Upper lobe of left lung (tissue), 6 donors: ENCODE measurements around the gene TMEM222. TPM values are rescaled to one million over a fixed set of nuclear protein-coding genes. Genes with fewer than 3 reads are reported as not detected.

ENCODE experiments used
- ATAC-seq, 2 donors: fragments of 200-7000 bp; cut with Tn5 transposase; one replicate each; pipeline ENCODE4 v1.9.1; 2022; ENCODE audit warnings: mild to moderate bottlenecking in 2 of 2, moderate library complexity in 2 of 2; ENCODE audit not compliant: low FRiP score in 2 of 2
- DNase-seq, 2 donors: peaks; one replicate each; pipeline ENCODE4 v3.0.0-alpha.2; 2019 to 2020
- H3K27ac ChIP-seq, 4 donors: fragments of 200-600 bp; sonication (generic); one replicate each; pipeline ENCODE4 v1.5.1; 2016 to 2019
- H3K27me3 ChIP-seq, 4 donors: fragments of 200-600 bp; sonication (generic); one replicate each; pipeline ENCODE4 v1.5.1; 2017 to 2019
- H3K36me3 ChIP-seq, 4 donors: fragments of 200-600 bp; sonication (generic); one replicate each; pipeline ENCODE4 v1.5.1; 2016 to 2019
- H3K4me1 ChIP-seq, 4 donors: fragments of 200-600 bp; sonication (generic); one replicate each; pipeline ENCODE4 v1.5.1; 2018 to 2019
- H3K4me3 ChIP-seq, 4 donors: fragments of 200-600 bp; sonication (generic); one replicate each; pipeline ENCODE4 v1.5.1; 2017 to 2019; ENCODE audit warnings: mild to moderate bottlenecking in 2 of 4, moderate library complexity in 1 of 4
- H3K9me3 ChIP-seq, 4 donors: fragments of 200-600 bp; sonication (generic); one replicate each; pipeline ENCODE4 v1.5.1; 2018 to 2019
- CTCF ChIP-seq, 6 experiments: fragments of 450-650 bp in 4 of 6; fragments of 200-600 bp in 2 of 6; sonication (generic) in 2 of 6; IDR thresholded peaks; one replicate each; pipeline ENCODE4 v1.5.1; 2016 to 2019; ENCODE audit warnings: antibody characterized with exemption in 6 of 6
- EP300 ChIP-seq, 4 donors: sonication (generic); formaldehyde crosslinking; IDR thresholded peaks; one replicate each; pipeline ENCODE4 v1.5.1; 2017; ENCODE audit warnings: antibody characterized with exemption in 4 of 4, control low read depth in 2 of 4
- POLR2A ChIP-seq, 4 donors: fragments of 450-650 bp; IDR thresholded peaks; one replicate each; pipeline ENCODE4 v1.5.1; 2016 to 2017; ENCODE audit warnings: antibody characterized with exemption in 4 of 4, mild to moderate bottlenecking in 2 of 4
- POLR2AphosphoS5 ChIP-seq, 2 donors: sonication (generic); formaldehyde crosslinking; IDR thresholded peaks; one replicate each; pipeline ENCODE4 v1.5.1; 2017; ENCODE audit warnings: antibody characterized with exemption in 2 of 2
- WGBS, 2 donors: methylation state at CpG; one replicate each; pipeline ENCODE4 v1.1.5; 2017 to 2018; 5-methylcytosine and 5-hydroxymethylcytosine counted together
- total RNA-seq, 6 donors: library from RNA; depleted of rRNA in 4 of 6; stranded (reverse); fragments of >200 nt in 4 of 6; gene quantifications; one replicate each; pipeline versions ENCODE4 v1.1.0 to v1.2.1, GENCODE V29; 2016 to 2021
- donor health status: DM: no; HTN: no; CAD: no; lungs with moderate emphysema.
- donor health status: DM: no; HTN: yes; CAD: no; lungs with severe emphysema.

TMEM222 gene
- total RNA-seq, 6 donors from 2014 or later, result 11.5 to 43.9 (median 30.1) TPM

- 80 to 84% methylated on average over 3 of the region's 3 CpGs for WGBS, 2 donors
- DNase-seq (no peak), ATAC-seq (no peak)
- Histone ChIP-seq H3K4me1 (no peaks in the 10 kb centered on the region), H3K27me3 (peaks cover 0 to 4% (median 0%) of the 10 kb centered on the region in 4 donors), H3K36me3 (peaks cover 0 to 9% (median 0%) of the 10 kb centered on the region in 4 donors), H3K27ac (no peak overlapping the region), H3K4me3 (no peak overlapping the region), H3K9me3 (no peaks in the 10 kb centered on the region)
- TF ChIP-seq POLR2AphosphoS5 (IDR thresholded peaks at IDR 0.05), result no peak
- no peak for TF ChIP-seq EP300 (IDR thresholded peaks at IDR 0.05)
- TF ChIP-seq CTCF (IDR thresholded peaks at IDR 0.05), result no peak
- no peak for TF ChIP-seq POLR2A (IDR thresholded peaks at IDR 0.05)
Measured at GRCh38 chr1:27314169-27314568, 7.8 kb upstream of the TMEM222 start.

- TF ChIP-seq CTCF (IDR thresholded peaks at IDR 0.05), result no peak
- TF ChIP-seq EP300 (IDR thresholded peaks at IDR 0.05), result no peak
- no peak for TF ChIP-seq POLR2A (IDR thresholded peaks at IDR 0.05)
- no peak for TF ChIP-seq POLR2AphosphoS5 (IDR thresholded peaks at IDR 0.05)
- Histone ChIP-seq H3K4me3 (no peak overlapping the region), H3K27me3 (peaks cover 0 to 4% (median 0%) of the 10 kb centered on the region in 4 donors), H3K27ac (no peak overlapping the region), H3K36me3 (peaks cover 0 to 9% (median 0%) of the 10 kb centered on the region in 4 donors), H3K9me3 (no peaks in the 10 kb centered on the region), H3K4me1 (no peaks in the 10 kb centered on the region)
- DNase-seq (no peak), ATAC-seq (no peak)
- WGBS, 2 donors, result 72 to 81% methylated on average over 2 of the region's 2 CpGs
Measured at GRCh38 chr1:27314737-27315136, 7.2 kb upstream of the TMEM222 start.

DNA sequence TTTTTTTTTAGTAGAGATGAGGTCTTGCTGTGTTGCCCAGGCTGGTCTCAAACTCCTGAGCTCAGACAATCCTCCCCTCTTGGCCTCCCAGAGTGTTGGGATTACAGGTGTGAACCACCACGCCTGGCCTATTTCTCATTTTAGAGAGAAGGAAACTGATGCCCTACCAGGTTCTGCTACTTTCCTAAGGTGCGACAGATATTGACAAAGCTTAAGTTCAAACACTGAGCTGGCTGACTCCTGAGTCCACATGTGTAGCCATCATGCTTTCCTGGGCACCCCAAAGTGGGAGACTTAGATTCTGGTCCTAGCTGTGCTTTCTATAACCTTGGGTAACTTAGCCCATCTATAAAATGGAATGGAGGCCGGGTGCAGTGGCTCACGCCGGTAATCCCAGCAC, 5.1 kb upstream of the TMEM222 start:
- WGBS, 2 donors, result 77 to 85% methylated on average over 5 of the region's 5 CpGs
- peaks cover 0 to 8% (median 6%) of the 10 kb centered on the region in 4 donors for H3K4me1 ChIP-seq
- H3K27me3 ChIP-seq, result peaks cover 0 to 4% (median 0%) of the 10 kb centered on the region in 4 donors
- H3K36me3 ChIP-seq, result no peaks in the 10 kb centered on the region
- no peak for TF ChIP-seq POLR2AphosphoS5 (IDR thresholded peaks at IDR 0.05)
- no peak for TF ChIP-seq EP300 (IDR thresholded peaks at IDR 0.05)
- no peak for TF ChIP-seq POLR2A (IDR thresholded peaks at IDR 0.05)
- ATAC-seq, result no peak
- no peak for DNase-seq
- H3K4me3 ChIP-seq, result no peak overlapping the region
- no peaks in the 10 kb centered on the region for H3K9me3 ChIP-seq
- no peak overlapping the region for H3K27ac ChIP-seq

DNA sequence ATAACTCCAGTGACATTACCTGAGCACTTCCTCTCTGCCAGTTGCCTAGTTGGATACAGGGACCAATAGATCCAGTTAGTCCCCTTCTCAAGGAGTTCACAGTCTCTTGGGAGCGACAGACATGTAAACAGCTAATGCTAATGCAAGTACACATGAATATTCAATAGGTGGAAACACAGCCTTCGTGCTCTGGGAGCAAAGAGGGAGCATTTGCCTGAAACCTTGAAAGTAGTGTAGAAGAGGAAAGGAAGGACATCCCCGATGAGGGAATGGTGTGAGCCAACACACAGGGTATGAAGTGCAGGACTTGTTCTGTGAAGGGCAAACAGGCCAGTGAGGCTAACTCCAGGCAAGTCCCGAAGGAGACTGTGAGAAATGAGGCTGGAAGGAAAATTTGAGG, 3.8 kb upstream of the TMEM222 start:
- TF ChIP-seq EP300 (IDR thresholded peaks at IDR 0.05), result no peak
- no peak for TF ChIP-seq CTCF (IDR thresholded peaks at IDR 0.05)
- TF ChIP-seq POLR2AphosphoS5 (IDR thresholded peaks at IDR 0.05), result no peak
- TF ChIP-seq POLR2A (IDR thresholded peaks at IDR 0.05), result no peak
- no peak for DNase-seq
- peaks cover 4 to 12% (median 11%) of the 10 kb centered on the region in 4 donors for H3K4me1 ChIP-seq
- peaks cover 0 to 4% (median 0%) of the 10 kb centered on the region in 4 donors for H3K27me3 ChIP-seq
- ATAC-seq, result no peak
- H3K27ac ChIP-seq, result no peak overlapping the region
- H3K4me3 ChIP-seq, result no peak overlapping the region
- 24 to 35% methylated on average over 4 of the region's 4 CpGs for WGBS, 2 donors
- H3K36me3 ChIP-seq, result no peaks in the 10 kb centered on the region
- H3K9me3 ChIP-seq, result no peaks in the 10 kb centered on the region

- no peak for ATAC-seq
- Histone ChIP-seq H3K36me3 (no peaks in the 10 kb centered on the region), H3K27ac (no peak overlapping the region), H3K4me3 (no peak overlapping the region), H3K4me1 (peaks cover 8 to 17% (median 16%) of the 10 kb centered on the region in 4 donors), H3K9me3 (no peaks in the 10 kb centered on the region), H3K27me3 (peaks cover 0 to 4% (median 0%) of the 10 kb centered on the region in 4 donors)
- 47 to 78% methylated on average over 1 of the region's 1 CpG for WGBS, 2 donors
- no peak for DNase-seq
- TF ChIP-seq POLR2A (IDR thresholded peaks at IDR 0.05) (no peak), EP300 (IDR thresholded peaks at IDR 0.05) (no peak), CTCF (IDR thresholded peaks at IDR 0.05) (no peak), POLR2AphosphoS5 (IDR thresholded peaks at IDR 0.05) (no peak)
Measured at GRCh38 chr1:27318596-27318995, 3.4 kb upstream of the TMEM222 start.
